Limb (tissue), 2 donors: ENCODE measurements around the gene SCLT1.

Experiments
- DNase-seq, 2 donors: peaks; one replicate each; pipeline ENCODE4 v3.0.0-alpha.2; 2016; ENCODE audit errors: extremely low spot score in 2 of 2

The SCLT1 gene

DNA sequence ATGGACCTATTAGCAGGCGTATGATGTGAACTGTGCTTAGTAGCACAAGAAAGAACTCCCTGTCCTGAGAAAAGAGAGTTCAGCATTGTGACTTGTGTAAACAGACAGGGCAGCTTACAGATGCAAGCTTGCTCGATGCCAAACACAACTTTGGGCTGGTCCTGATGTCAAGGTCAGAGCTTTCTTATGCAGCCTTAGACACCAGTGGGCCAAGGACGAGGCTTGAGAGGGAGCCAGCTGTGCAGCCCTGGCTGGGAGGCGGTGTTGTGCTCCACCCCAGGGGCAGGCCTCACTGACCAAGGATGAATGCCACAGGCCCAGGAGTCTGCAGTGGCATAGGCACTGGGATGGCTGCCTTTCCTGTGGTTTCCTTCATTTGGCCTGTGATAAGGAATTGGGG is 248.4 kb downstream of the SCLT1 start:
- DNase-seq: no peak

DNA sequence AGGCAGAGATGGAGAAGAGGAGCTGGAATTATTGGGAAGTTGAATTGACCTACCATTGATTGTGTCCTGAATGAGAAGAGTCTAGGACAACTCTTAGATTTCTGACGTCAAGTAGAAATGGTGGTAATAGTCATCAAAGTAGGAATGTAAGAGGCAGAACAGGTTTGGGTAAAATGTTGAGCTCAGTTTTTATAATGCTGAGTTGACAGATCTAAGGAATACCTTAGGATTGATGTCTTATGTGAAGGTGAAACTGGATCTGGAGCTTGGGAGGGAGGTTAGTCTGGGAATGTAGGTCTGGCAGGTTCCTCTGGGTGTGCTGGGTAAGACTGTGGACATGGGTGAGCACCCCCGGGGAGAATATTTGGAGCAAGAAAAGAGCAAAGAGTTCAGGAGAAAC is 251.9 kb downstream of the SCLT1 start:
- no peak for DNase-seq

DNA sequence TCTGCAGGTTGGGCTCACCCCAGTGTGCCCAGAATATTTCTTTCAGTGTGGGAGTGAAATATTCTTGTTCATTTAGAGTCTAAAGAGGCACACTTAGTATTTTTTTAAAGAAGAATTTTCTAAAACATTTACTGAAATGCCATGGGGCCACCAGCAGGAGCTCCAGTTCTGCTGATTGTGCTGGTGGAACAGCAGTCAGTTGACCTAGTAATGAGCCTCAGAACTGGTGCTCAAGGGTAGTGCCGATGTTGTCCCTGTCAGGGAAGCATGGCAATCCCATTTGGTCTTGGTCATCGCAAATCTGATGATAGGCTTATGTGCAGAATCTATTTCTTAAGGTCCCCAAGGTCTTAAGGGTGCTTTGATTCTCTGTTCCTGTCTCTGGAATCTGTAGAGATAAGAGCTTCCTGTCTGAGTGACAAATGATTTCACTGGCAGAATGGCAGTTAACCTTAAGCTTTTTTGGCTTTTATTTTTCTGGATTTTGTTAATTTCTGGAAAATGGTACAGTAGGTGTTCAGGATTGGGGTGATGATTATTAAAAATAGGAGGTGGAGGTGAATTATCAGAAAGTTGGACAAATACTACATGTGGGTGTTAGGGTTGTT is 252.5 kb downstream of the SCLT1 start:
- no peak for DNase-seq

DNA sequence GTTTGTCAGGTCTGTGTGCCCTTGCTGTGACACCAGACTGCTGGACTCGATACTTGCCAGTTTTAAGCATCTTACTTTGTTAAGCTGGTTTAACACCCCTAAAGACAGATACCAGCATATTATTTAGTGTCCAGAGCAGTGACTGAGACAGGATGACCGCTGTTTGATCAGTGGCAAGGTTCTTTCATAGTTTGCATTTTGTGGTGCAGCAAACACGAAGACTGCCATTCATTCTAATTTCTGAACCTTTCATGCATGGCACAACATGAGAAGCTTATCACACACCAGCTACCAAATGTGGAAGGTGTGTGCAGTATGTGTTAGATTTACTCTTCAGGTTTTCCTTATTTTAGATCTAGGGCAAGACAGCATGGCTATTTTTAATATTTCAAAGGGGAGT is 255.7 kb downstream of the SCLT1 start:
- DNase-seq: no peak

DNA sequence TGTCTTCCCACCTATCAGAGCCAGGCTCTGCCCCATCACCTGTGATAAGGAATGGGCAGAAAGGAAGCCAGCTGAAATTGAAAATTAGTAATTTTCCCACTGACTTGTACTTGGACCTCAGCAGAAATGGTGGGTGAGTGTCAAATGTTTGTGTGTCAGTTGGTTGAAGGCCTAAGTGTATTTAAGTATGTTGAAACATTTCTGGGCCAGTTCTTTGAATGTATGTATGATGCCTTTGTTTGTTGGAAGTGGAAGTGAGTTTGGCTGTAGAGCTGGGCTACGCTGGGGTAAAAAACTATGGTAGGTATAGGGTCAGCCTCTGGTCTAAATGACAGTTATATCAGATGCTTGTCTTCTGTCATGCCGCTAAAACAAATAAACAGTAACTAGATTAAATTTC is 256.1 kb downstream of the SCLT1 start:
- no peak for DNase-seq

DNA sequence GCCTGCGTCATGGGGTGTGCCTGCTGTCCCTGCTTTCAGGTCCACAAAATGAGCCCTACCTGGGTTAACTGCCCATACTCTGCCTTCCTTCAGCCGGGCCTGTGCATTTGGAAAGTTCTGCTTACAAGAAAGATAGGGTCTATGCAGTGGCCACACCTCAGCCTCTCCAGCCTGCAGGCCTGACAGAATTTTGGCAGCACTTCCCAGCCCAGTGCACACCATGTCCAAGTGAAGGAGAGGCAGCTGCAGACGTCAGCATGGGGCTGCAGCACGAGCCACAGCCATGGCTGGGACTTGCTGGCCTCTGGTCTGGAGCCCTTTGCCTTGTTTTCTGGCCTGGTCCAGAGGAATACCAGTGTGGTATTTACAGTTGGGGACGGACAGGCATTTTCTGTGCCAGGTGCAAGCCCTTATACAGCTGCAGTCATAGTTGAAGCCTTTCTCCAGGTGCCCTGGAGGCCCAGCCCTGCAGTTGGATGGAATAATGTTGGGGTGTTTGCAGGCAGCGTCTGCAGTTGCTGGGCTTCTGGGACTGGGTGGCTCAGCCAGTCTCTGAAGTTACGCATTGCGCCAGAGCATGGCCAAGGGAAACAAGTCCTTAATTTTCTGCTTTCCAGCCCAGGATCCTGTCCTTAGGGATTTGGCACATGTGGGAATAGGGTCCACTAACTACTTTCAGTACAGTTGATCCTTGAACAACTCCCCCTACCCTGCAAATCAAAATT is 257.7 kb downstream of the SCLT1 start:
- no peak for DNase-seq
